ENCODE results near the gene SEC14L3. TPM values are rescaled to one million over a fixed set of nuclear protein-coding genes. Genes with fewer than 3 reads are reported as not detected.

SEC14L3 gene
- total and polyA plus RNA-seq, 2 donors (not counting 3 experiments of a cell fraction or from before 2014, with no cell fraction given) = not detected

- Histone ChIP-seq H3K4me2 (ENCODE audit: insufficient read depth, low read length) (no peak overlapping the region), H3K4me1 (ENCODE audit: control insufficient read depth, extremely low read depth, insufficient read depth, low read length) (no peaks in the 10 kb centered on the region), H3K9ac (replicated peaks; ENCODE audit: extremely low read depth, insufficient read depth, low read length) (no peak overlapping the region), H3K79me2 (ENCODE audit: control insufficient read depth, insufficient read depth, low read length) (no peaks in the 10 kb centered on the region), H4K20me1 (replicated peaks; ENCODE audit: control insufficient read depth, extremely low read depth, insufficient read depth, low read length) (no peaks in the 10 kb centered on the region), H3K9me1 (replicated peaks; ENCODE audit: control insufficient read depth, extremely low read depth, insufficient read depth, low read length) (no peaks in the 10 kb centered on the region), H3K27ac (ENCODE audit: insufficient read depth, low read depth, low read length) (no peak overlapping the region), H3K4me3 (replicated peaks in 1 of 3; ENCODE audit: insufficient read depth in 1 of 3, low read depth in 1 of 3, low read length in 3 of 3) (no peak overlapping the region), H2AFZ (ENCODE audit: low read depth, low read length) (no peak overlapping the region), H3K27me3 (ENCODE audit: control insufficient read depth in 2 of 2, insufficient read depth in 2 of 2, low read length in 2 of 2) (no peaks in the 10 kb centered on the region), H3K36me3 (ENCODE audit: control insufficient read depth in 2 of 2, extremely low read depth in 1 of 2, insufficient read depth in 2 of 2, low read length in 2 of 2) (no peaks in the 10 kb centered on the region), H3K9me3 (replicated peaks; ENCODE audit: control insufficient read depth, insufficient read depth, low read length) (no peaks in the 10 kb centered on the region)
- DNase-seq (ENCODE audit: low read depth, low spot score) (no peak), FAIRE-seq (no peak)
- BruUV-seq (replicated peaks) = no TSS peak
- intact Hi-C loops (cut with micrococcal nuclease) (no loop called here), dilution Hi-C loops (cut with MboI; ENCODE audit: extremely low pct_ligation_motif_present, low sequenced_read_pairs) (no loop called here)
- no peak for TF ChIP-seq FOS (IDR thresholded peaks at IDR 0.05; ENCODE audit: borderline replicate concordance, insufficient read depth, low read length)
- no peak for TF ChIP-seq EZH2 (IDR thresholded peaks at IDR 0.05; ENCODE audit: borderline replicate concordance, low read depth, low read length, severe bottlenecking)
- TF ChIP-seq CTCF (IDR thresholded peaks at IDR 0.05; ENCODE audit: extremely low read depth in 1 of 2, insufficient read depth in 1 of 2, low read depth in 1 of 2, low read length in 2 of 2) = no peak
- TF ChIP-seq POLR2A (IDR thresholded peaks at IDR 0.05; ENCODE audit: low read depth, low read length) = no peak
- no peak for TF ChIP-seq JUN (IDR thresholded peaks at IDR 0.05; ENCODE audit: borderline replicate concordance, insufficient read depth, insufficient read length, low read depth)
- TF ChIP-seq MYC (IDR thresholded peaks at IDR 0.05; ENCODE audit: low read depth, low read length) = no peak
- TF ChIP-seq POLR2AphosphoS5 (IDR thresholded peaks at IDR 0.05; ENCODE audit: insufficient read depth, low read depth, low read length) = no peak
- TF ChIP-seq MAX (IDR thresholded peaks at IDR 0.05; ENCODE audit: insufficient read depth, insufficient read length) = no peak
- no peak for TF ChIP-seq GATA2 (IDR thresholded peaks at IDR 0.05; ENCODE audit: insufficient read depth, insufficient read length, low read depth, low read length)
- CTCF ChIA-PET = interaction anchor here (0.6 kb wide), 1 partner anchor 37 kb away, joined by 4 read pairs; no protein-coding TSS in a partner anchor
- POLR2A ChIA-PET = no interaction called here
Observed at GRCh38 chr22:30447656-30448055, 24.2 kb downstream of the SEC14L3 start.
